GM12872 (cell line): ENCODE results near the gene WDFY3.

Source experiments
- TF ChIP-seq, protein P1 (sequence below): IDR thresholded peaks from 3 replicates; pipeline ENCODE4 v1.5.1; 2011; ENCODE audit warnings: low read depth, mild to moderate bottlenecking, low read length, moderate library complexity; ENCODE audit not compliant: insufficient read depth

Gene WDFY3

DNA sequence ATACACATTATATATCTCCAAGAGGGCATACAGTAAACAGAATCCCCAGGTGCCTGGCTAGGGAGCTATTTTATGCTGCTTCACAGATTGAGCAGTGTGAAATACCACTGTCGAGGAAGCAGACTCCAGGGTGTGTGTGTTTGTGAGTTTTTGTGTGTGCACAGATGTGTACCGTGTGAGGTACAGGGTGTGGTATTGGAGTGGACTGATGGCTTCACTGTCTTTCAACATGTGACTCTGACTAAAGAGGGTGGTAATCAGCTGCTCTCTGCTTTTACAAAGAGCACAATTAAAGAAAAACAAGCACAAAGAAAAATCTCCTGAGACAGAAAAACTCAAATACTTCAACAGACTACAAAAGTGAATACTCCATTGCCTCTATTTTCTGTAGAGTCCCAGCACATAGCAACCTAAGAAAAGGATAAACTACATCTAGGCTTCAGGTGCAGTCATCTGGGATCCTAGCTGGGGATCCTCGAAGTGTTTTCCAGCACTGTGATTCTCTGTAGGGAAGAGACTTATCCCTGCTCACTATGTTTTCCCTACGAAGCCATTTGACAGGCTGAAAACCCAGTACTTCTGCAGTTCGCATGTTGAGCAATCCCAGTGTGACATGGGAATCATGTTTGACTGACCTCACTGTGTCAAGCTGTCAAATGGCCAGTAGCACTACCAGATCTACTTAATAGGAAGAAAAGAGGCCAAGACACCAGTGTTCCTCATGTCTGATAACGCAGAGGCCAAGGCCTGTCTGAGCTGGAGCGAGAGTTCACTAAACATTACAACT lies 283.2 kb downstream of the WDFY3 start:
- TF ChIP-seq, protein P1, sequence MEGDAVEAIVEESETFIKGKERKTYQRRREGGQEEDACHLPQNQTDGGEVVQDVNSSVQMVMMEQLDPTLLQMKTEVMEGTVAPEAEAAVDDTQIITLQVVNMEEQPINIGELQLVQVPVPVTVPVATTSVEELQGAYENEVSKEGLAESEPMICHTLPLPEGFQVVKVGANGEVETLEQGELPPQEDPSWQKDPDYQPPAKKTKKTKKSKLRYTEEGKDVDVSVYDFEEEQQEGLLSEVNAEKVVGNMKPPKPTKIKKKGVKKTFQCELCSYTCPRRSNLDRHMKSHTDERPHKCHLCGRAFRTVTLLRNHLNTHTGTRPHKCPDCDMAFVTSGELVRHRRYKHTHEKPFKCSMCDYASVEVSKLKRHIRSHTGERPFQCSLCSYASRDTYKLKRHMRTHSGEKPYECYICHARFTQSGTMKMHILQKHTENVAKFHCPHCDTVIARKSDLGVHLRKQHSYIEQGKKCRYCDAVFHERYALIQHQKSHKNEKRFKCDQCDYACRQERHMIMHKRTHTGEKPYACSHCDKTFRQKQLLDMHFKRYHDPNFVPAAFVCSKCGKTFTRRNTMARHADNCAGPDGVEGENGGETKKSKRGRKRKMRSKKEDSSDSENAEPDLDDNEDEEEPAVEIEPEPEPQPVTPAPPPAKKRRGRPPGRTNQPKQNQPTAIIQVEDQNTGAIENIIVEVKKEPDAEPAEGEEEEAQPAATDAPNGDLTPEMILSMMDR, result no peak

DNA sequence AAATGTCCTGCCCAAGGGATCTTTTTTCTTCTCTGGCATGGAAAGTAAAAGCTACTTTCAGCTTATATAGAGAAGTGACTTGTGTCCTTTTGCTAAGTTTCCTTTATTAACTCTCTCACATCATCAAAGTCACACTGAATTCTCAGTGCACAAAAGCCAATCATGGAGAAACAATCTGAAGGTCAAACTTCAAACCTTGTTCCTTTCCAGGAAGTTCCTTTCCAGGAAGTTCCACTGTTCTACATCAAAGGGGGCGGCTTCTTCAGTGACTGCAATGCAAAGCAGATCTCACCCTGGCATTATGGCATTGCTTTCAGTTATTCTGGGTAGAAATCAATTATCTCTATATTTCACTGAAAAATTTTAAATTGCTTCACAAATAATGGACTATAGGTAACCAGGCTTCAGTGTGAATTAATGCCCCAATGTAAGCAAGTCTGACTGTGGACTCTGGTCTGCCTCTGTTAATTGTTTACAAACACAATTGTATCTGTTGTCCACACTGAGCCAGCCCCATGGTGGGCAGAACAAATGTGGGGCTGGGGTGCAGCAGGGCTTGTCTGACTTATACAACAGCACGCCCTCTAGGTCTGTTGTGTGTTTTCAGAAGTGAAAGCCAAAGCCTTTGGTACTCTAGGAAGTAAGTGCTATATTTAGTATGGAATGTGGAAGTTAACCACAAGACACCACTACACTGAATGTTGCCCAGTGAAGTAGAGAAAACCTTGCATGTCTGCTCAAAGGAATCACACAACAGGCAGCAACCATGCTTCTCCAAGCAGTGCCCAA lies 284.8 kb downstream of the WDFY3 start:
- TF ChIP-seq, protein P1, result no peak

DNA sequence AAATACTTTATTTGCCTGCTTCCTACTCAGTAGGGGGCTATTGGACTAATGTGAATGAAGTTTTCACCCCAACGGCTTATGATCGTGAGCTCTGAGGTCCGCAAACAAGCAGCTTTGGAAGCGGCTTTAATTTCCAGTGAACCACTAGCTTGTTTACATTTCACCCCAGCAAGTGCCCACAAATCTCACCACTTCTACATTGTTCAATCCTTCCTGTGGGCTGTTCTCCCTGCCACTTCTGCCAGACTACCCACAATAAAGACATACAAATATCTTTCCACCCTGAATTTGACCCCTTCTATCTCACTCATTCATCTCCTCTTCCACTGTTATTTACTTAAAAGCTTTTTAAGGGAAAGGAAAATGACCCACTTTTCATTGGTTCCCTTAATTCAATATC lies 285.5 kb downstream of the WDFY3 start:
- TF ChIP-seq, protein P1, result no peak

DNA sequence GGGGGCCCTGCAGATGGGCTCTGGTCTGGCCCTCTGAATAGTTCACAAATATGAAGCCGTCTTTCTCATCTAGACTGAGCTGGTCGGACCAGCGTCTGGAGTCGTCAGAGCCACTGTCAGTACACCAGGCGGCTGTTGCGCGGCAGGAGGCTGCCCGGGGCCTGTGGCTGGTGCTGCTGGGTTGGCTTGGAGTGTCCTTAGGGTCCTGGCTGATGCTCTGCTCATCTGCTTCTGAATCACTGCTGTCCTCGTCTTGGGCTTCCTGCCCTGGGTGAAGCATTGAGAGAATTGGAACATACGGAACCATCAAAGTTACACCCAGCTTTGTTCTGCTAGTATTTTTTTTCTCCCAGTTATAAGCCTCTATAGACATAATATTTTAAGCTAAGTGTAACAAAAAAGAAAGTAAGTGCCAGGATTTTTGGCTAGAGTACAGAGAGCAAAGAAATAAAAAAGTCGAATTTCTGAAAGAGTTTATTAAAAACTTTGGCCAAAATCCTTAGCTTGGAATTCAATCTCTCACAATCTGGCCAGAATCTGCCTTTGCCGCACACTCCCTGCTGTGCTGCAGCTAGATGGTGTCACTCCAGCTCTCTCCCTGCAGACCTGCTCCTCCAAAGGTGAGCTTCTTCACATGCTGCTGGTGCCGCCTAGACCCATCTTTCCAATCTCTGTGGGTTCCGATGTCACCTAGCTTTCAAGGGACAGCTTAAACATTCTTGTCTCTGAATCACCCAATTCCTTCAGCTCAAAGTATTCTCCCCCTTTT lies 287.3 kb downstream of the WDFY3 start:
- TF ChIP-seq, protein P1, result no peak

DNA sequence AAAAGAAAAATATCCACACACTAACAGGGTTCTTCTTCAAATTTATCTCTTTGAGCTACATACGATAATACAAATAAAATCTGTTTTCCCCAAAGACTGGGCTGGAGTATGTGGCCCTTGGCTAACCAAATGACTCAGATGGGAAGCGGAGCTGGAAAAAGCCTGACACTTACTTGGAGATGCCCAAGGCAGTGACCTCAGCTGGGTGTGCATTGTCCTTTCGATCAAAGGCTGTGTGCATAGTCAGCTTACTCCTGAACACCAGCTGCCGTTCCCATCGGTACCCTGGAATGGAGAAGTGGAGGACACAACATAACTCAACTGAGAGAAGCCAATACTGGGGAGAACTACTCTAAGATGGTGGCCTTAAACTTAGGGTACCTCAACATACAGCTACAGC lies 288.5 kb downstream of the WDFY3 start:
- TF ChIP-seq, protein P1, result no peak

DNA sequence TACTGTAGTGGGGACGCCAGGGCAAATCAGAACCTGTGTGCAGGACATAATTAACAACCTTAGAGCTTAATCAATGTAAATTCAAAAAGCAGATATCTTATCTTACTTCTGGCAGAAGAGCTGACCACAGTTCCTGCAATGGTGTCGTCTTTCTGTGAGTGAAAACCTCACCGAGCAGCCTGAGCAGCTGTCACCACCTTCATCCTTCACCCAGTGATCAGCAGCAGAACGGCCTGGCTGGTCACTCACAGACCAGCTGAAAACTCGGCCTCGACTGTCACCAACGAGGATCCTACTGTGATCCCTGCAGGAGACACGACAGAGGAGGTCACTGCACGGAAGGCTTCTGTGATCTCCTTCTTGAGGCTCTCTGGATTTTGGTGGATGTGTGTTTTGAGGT lies 289.4 kb downstream of the WDFY3 start:
- TF ChIP-seq, protein P1, result no peak

DNA sequence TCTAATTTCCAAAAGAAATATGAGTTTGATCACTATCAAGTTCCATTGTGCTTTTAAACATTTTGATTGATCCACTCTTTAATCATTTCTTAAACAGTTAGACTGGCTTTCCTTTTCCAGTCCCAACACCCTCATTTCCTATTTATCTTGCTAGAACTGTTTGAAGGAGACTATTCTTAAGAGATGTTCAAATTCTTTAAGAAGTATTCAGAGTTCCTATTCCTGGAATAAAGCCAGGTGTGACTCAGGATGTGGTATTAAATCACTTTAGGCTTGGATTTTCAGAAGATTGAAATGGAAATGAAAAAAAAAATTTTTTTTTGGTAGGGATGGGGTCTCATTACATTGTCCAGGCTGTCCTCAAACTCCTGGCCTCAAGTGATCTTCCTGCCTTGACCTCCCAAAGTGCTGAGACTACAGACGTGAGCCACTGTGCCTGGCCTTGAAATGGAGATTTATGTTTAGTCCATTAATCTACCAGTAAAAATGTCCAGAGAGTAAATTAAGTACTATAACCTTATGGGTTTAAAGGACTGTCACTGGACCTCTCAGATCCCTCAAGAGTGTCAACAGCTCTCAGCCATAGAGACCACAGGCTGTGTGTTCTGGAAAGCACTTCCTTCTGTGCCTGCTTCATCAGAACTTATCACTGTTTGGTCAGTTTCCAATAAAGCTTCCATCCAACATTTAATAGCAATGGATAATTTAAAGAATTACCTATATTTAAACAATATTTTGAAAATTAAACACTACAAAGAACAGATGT lies 292.8 kb downstream of the WDFY3 start:
- TF ChIP-seq, protein P1, result no peak
